SJCRH30 (cell line): ENCODE results near the gene CFAP126. TPM values are rescaled to one million over a fixed set of nuclear protein-coding genes. Genes with fewer than 3 reads are reported as not detected.
"Not testable (repeated sequence)": the region's sequence is repeated elsewhere in the genome, so short reads cannot be mapped to it uniquely, and the experiment has no call there.

Experiments
- DNase-seq, 2 experiments: peaks; one replicate each; pipeline ENCODE4 v3.0.0-alpha.2; 2015 to 2020
- H3K27ac ChIP-seq: fragments of 250-450 bp; sonication (Bioruptor Pico); 2 replicates; pipeline ENCODE4 v1.5.1; 2020; ENCODE audit warnings: mild to moderate bottlenecking, moderate library complexity
- H3K27me3 ChIP-seq: fragments of 250-450 bp; sonication (Bioruptor Pico); 2 replicates; pipeline ENCODE4 v1.5.1; 2020; ENCODE audit warnings: mild to moderate bottlenecking, moderate library complexity
- H3K36me3 ChIP-seq: fragments of 250-450 bp; sonication (Bioruptor Pico); 2 replicates; pipeline ENCODE4 v1.5.1; 2020; ENCODE audit warnings: mild to moderate bottlenecking, moderate library complexity
- H3K4me1 ChIP-seq: fragments of 250-450 bp; sonication (Bioruptor Pico); 2 replicates; pipeline ENCODE4 v1.5.1; 2020; ENCODE audit warnings: mild to moderate bottlenecking, moderate library complexity
- H3K4me3 ChIP-seq: fragments of 250-450 bp; sonication (Bioruptor Pico); 2 replicates; pipeline ENCODE4 v1.5.1; 2020; ENCODE audit warnings: mild to moderate bottlenecking, moderate library complexity
- H3K9me3 ChIP-seq: fragments of 250-450 bp; sonication (Bioruptor Pico); replicated peaks from 2 replicates; pipeline ENCODE4 v1.5.1; 2020; ENCODE audit warnings: mild to moderate bottlenecking, moderate library complexity
- total RNA-seq: library from RNA; depleted of rRNA; stranded (reverse); fragments of >200 nt; shearing (Covaris generic); gene quantifications from 2 replicates; pipeline ENCODE4 v1.2.3, GENCODE V29; 2014

The CFAP126 gene
- total RNA-seq, 1 experiment from 2014 or later = not detected

GRCh38 chr1:161391136-161391535, 23.5 kb upstream of the CFAP126 start:
- not testable (repeated sequence) for H3K9me3 ChIP-seq, H3K4me3 ChIP-seq, H3K27ac ChIP-seq, H3K27me3 ChIP-seq, H3K4me1 ChIP-seq, H3K36me3 ChIP-seq, DNase-seq

GRCh38 chr1:161390559-161390858, 22.8 kb upstream of the CFAP126 start:
- Histone ChIP-seq H3K27me3 (no peaks in the 10 kb centered on the region), H3K36me3 (no peaks in the 10 kb centered on the region), H3K4me3 (peak overlapping the region; percentile 67), H3K27ac (no peak overlapping the region), H3K9me3 (no peaks in the 10 kb centered on the region), H3K4me1 (no peaks in the 10 kb centered on the region)
- DNase-seq = no peak

- Histone ChIP-seq H3K27me3 (no peaks in the 10 kb centered on the region), H3K4me1 (no peaks in the 10 kb centered on the region), H3K36me3 (no peaks in the 10 kb centered on the region), H3K9me3 (no peaks in the 10 kb centered on the region), H3K4me3 (peak overlapping the region; percentile 67), H3K27ac (peak overlapping the region; percentile 68)
- peak; percentile 94 to 95 for DNase-seq
Observed at GRCh38 chr1:161389691-161390558, 22.2 kb upstream of the CFAP126 start.

- DNase-seq, H3K27me3 ChIP-seq, H3K4me1 ChIP-seq, H3K36me3 ChIP-seq, H3K9me3 ChIP-seq: not testable (repeated sequence)
- H3K4me3 ChIP-seq = peak overlapping the region; percentile 67
- peak overlapping the region; percentile 68 for H3K27ac ChIP-seq
Observed at GRCh38 chr1:161389158-161389557, 21.5 kb upstream of the CFAP126 start.

GRCh38 chr1:161388639-161389038, 21.0 kb upstream of the CFAP126 start:
- no peak for DNase-seq
- H3K4me3 ChIP-seq = no peak overlapping the region
- H3K27me3 ChIP-seq = no peaks in the 10 kb centered on the region
- no peaks in the 10 kb centered on the region for H3K36me3 ChIP-seq
- H3K9me3 ChIP-seq = no peaks in the 10 kb centered on the region
- no peaks in the 10 kb centered on the region for H3K4me1 ChIP-seq
- H3K27ac ChIP-seq = no peak overlapping the region

- Histone ChIP-seq H3K27ac (no peak overlapping the region), H3K4me3 (no peak overlapping the region), H3K27me3 (no peaks in the 10 kb centered on the region), H3K9me3 (no peaks in the 10 kb centered on the region), H3K36me3 (no peaks in the 10 kb centered on the region), H3K4me1 (no peaks in the 10 kb centered on the region)
- peak in 1 of 2 experiments; percentile 69 for DNase-seq
Observed at GRCh38 chr1:161382214-161383019, 14.7 kb upstream of the CFAP126 start.

- Histone ChIP-seq H3K9me3 (no peaks in the 10 kb centered on the region), H3K27me3 (no peaks in the 10 kb centered on the region), H3K4me3 (no peak overlapping the region), H3K27ac (no peak overlapping the region), H3K36me3 (no peaks in the 10 kb centered on the region), H3K4me1 (0 out of 2 replicates have a peak, but pooled peaks cover 1% of the 10 kb centered on the region)
- DNase-seq = peak in 1 of 2 experiments; percentile 19
Observed at GRCh38 chr1:161381707-161382106, 14.0 kb upstream of the CFAP126 start.

- DNase-seq = no peak
- Histone ChIP-seq H3K4me1 (0 out of 2 replicates have a peak, but pooled peaks cover 2% of the 10 kb centered on the region), H3K27ac (no peak overlapping the region), H3K4me3 (no peak overlapping the region), H3K27me3 (no peaks in the 10 kb centered on the region), H3K9me3 (no peaks in the 10 kb centered on the region), H3K36me3 (no peaks in the 10 kb centered on the region)
Observed at GRCh38 chr1:161379071-161379470, 11.4 kb upstream of the CFAP126 start.

GRCh38 chr1:161378014-161378413, 10.3 kb upstream of the CFAP126 start:
- Histone ChIP-seq H3K4me1 (0 out of 2 replicates have a peak, but pooled peaks cover 2% of the 10 kb centered on the region), H3K27ac (no peak overlapping the region), H3K27me3 (no peaks in the 10 kb centered on the region), H3K4me3 (no peak overlapping the region), H3K9me3 (no peaks in the 10 kb centered on the region), H3K36me3 (no peaks in the 10 kb centered on the region)
- no peak for DNase-seq

GRCh38 chr1:161374373-161374772, 6.7 kb upstream of the CFAP126 start:
- Histone ChIP-seq H3K27me3 (no peaks in the 10 kb centered on the region), H3K4me3 (no peak overlapping the region), H3K36me3 (no peaks in the 10 kb centered on the region), H3K4me1 (0 out of 2 replicates have a peak, but pooled peaks cover 2% of the 10 kb centered on the region), H3K27ac (no peak overlapping the region), H3K9me3 (no peaks in the 10 kb centered on the region)
- DNase-seq = no peak

GRCh38 chr1:161373442-161373841, 5.8 kb upstream of the CFAP126 start:
- Histone ChIP-seq H3K27ac (no peak overlapping the region), H3K4me1 (0 out of 2 replicates have a peak, but pooled peaks cover 2% of the 10 kb centered on the region), H3K27me3 (no peaks in the 10 kb centered on the region), H3K36me3 (no peaks in the 10 kb centered on the region), H3K9me3 (no peaks in the 10 kb centered on the region), H3K4me3 (no peak overlapping the region)
- DNase-seq = no peak

GRCh38 chr1:161365207-161365606, 2.5 kb downstream of the CFAP126 start:
- H3K4me1 ChIP-seq = no peaks in the 10 kb centered on the region

GRCh38 chr1:161364332-161364731, 3.3 kb downstream of the CFAP126 start:
- H3K9me3 ChIP-seq = no peaks in the 10 kb centered on the region
- no peak overlapping the region for H3K4me3 ChIP-seq
- no peak overlapping the region for H3K27ac ChIP-seq
- no peak for DNase-seq
- no peaks in the 10 kb centered on the region for H3K4me1 ChIP-seq
- no peaks in the 10 kb centered on the region for H3K27me3 ChIP-seq
- peaks cover 9% of the 10 kb centered on the region for H3K36me3 ChIP-seq

More at GRCh38 chr1:161365207-161365606, 2.5 kb downstream of the CFAP126 start:
- no peak overlapping the region for H3K4me3 ChIP-seq
- H3K27ac ChIP-seq = no peak overlapping the region
- H3K36me3 ChIP-seq = peaks cover 9% of the 10 kb centered on the region
- no peak for DNase-seq
- H3K9me3 ChIP-seq = no peaks in the 10 kb centered on the region
- no peaks in the 10 kb centered on the region for H3K27me3 ChIP-seq

GRCh38 chr1:161359291-161359690, 8.4 kb downstream of the CFAP126 start:
- Histone ChIP-seq H3K27ac (no peak overlapping the region), H3K36me3 (peaks cover 3% of the 10 kb centered on the region), H3K9me3 (no peaks in the 10 kb centered on the region), H3K4me1 (no peaks in the 10 kb centered on the region), H3K4me3 (no peak overlapping the region), H3K27me3 (no peaks in the 10 kb centered on the region)
- no peak for DNase-seq

- no peaks in the 10 kb centered on the region for H3K9me3 ChIP-seq
- no peaks in the 10 kb centered on the region for H3K27me3 ChIP-seq
- no peak overlapping the region for H3K4me3 ChIP-seq
- DNase-seq = no peak
- H3K27ac ChIP-seq = no peak overlapping the region
- no peaks in the 10 kb centered on the region for H3K36me3 ChIP-seq
- no peaks in the 10 kb centered on the region for H3K4me1 ChIP-seq
Observed at GRCh38 chr1:161357073-161357472, 10.6 kb downstream of the CFAP126 start.
